22Rv1 (cell line): ENCODE measurements around the gene FAM83D.

Experiments
- ZFX ChIP-seq: fragments of 450-650 bp; IDR thresholded peaks from 2 replicates; pipeline ENCODE4 v1.6.1; 2017; ENCODE audit warnings: antibody characterized with exemption, borderline replicate concordance
- TF ChIP-seq, protein P1 (sequence below): fragments of 450-650 bp; IDR thresholded peaks from 2 replicates; pipeline ENCODE4 v1.5.1; 2017; ENCODE audit warnings: mild to moderate bottlenecking

DNA sequence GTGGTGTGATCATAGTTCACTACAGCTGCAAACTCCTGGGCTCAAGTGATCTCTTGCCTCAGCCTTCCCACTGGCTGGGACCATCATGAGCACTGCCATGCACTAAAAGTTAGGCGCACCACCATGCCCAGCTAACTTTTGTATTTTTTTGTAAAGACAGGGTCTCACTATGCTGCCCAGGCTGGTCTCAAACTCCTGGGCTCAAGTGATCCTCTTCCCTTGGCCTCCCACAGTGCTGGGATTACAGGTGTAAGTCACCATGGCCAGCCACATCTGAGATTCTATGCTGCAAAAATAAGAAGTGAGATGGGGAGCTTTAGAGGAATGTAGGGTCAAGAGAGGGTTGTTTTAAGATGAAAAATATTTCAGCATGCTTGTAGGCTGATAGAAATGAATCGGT lies 1.5 kb upstream of the FAM83D start:
- TF ChIP-seq, protein P1, sequence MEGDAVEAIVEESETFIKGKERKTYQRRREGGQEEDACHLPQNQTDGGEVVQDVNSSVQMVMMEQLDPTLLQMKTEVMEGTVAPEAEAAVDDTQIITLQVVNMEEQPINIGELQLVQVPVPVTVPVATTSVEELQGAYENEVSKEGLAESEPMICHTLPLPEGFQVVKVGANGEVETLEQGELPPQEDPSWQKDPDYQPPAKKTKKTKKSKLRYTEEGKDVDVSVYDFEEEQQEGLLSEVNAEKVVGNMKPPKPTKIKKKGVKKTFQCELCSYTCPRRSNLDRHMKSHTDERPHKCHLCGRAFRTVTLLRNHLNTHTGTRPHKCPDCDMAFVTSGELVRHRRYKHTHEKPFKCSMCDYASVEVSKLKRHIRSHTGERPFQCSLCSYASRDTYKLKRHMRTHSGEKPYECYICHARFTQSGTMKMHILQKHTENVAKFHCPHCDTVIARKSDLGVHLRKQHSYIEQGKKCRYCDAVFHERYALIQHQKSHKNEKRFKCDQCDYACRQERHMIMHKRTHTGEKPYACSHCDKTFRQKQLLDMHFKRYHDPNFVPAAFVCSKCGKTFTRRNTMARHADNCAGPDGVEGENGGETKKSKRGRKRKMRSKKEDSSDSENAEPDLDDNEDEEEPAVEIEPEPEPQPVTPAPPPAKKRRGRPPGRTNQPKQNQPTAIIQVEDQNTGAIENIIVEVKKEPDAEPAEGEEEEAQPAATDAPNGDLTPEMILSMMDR, result no peak
- no peak for TF ChIP-seq ZFX
